ENCODE data around the gene ANO1. TPM values are rescaled to one million over a fixed set of nuclear protein-coding genes. Genes with fewer than 3 reads are reported as not detected.

The ANO1 gene
- total RNA-seq, 1 donor from 2014 or later, result 0.14 TPM

DNA sequence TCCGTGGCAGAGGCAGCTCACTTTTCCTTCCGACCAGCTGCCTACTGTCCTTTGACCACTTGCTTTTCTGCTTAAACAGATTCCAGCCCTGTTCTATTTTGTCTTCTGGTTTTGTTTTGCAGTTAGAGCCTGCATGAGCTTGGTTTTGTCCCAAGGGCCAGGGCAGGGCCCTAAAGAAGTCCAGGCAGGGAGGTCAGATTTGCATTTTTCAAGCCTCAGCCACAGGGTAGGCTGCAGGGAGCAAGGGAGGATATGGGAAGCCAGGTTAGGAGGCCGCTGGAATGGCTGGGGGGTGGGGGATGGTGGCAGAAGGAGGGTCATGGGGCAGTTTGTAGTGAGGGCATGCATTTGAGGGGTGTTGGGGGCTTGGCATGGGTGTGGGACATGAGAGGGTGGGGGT is 148.1 kb downstream of the ANO1 start:
- no peaks in the 10 kb centered on the region for H3K27me3 ChIP-seq (ENCODE audit: insufficient read depth, low read length)
- H3K27me3 Mint-ChIP-seq (ENCODE audit: low read depth, unreplicated experiment), result peaks cover 8% of the 10 kb centered on the region
- no peaks in the 10 kb centered on the region for H3K9me3 ChIP-seq (ENCODE audit: insufficient read depth, low read depth, low read length)
- peaks cover 4% of the 10 kb centered on the region for H3K4me1 Mint-ChIP-seq (ENCODE audit: low read depth, unreplicated experiment)
- H3K4me2 ChIP-seq (ENCODE audit: low read length), result no peak overlapping the region
- H4K20me1 ChIP-seq (ENCODE audit: insufficient read depth, low read length), result no peaks in the 10 kb centered on the region
- H3K27ac Mint-ChIP-seq (ENCODE audit: unreplicated experiment), result no peak overlapping the region
- no peak overlapping the region for H3K4me3 Mint-ChIP-seq (ENCODE audit: unreplicated experiment)
- no peaks in the 10 kb centered on the region for H3K9me3 Mint-ChIP-seq (ENCODE audit: unreplicated experiment)
- H3K36me3 Mint-ChIP-seq (ENCODE audit: low read depth, unreplicated experiment), result no peaks in the 10 kb centered on the region
- no peak overlapping the region for H3K9ac ChIP-seq (ENCODE audit: low read length)
- DNase-seq (ENCODE audit: low read depth), result no peak
- TF ChIP-seq CTCF (IDR thresholded peaks at IDR 0.05; ENCODE audit: insufficient read depth, low read depth, low read length), result no peak
- no peak for TF ChIP-seq EZH2 (IDR thresholded peaks at IDR 0.05; ENCODE audit: insufficient read depth, low read length)
- H3K79me2 ChIP-seq (ENCODE audit: insufficient read depth, low read length), result no peaks in the 10 kb centered on the region
- FAIRE-seq, result no peak
- H3K4me3 ChIP-seq (ENCODE audit: insufficient read depth, low read depth, low read length), result no peak overlapping the region
- peaks cover 10% of the 10 kb centered on the region for H3K4me1 ChIP-seq (ENCODE audit: insufficient read depth, low read length)
- H3K36me3 ChIP-seq (ENCODE audit: insufficient read depth, low read length), result no peaks in the 10 kb centered on the region
- H2AFZ ChIP-seq (ENCODE audit: low read depth, low read length), result no peak overlapping the region
- no peak overlapping the region for H3K27ac ChIP-seq (ENCODE audit: low read depth, low read length)

- Mint-ChIP-seq H3K27me3 (ENCODE audit: low read depth, unreplicated experiment) (peaks cover 8% of the 10 kb centered on the region), H3K4me3 (ENCODE audit: unreplicated experiment) (no peak overlapping the region), H3K27ac (ENCODE audit: unreplicated experiment) (no peak overlapping the region), H3K4me1 (ENCODE audit: low read depth, unreplicated experiment) (peaks cover 4% of the 10 kb centered on the region), H3K9me3 (ENCODE audit: unreplicated experiment) (no peaks in the 10 kb centered on the region), H3K36me3 (ENCODE audit: low read depth, unreplicated experiment) (no peaks in the 10 kb centered on the region)
- no peaks in the 10 kb centered on the region for H3K9me3 ChIP-seq (ENCODE audit: insufficient read depth, low read depth, low read length)
- TF ChIP-seq CTCF (IDR thresholded peaks at IDR 0.05; ENCODE audit: insufficient read depth, low read depth, low read length), result peak; percentile 11
- no peak for TF ChIP-seq EZH2 (IDR thresholded peaks at IDR 0.05; ENCODE audit: insufficient read depth, low read length)
- FAIRE-seq, result no peak
- no peak overlapping the region for H3K9ac ChIP-seq (ENCODE audit: low read length)
- no peaks in the 10 kb centered on the region for H4K20me1 ChIP-seq (ENCODE audit: insufficient read depth, low read length)
- H3K27me3 ChIP-seq (ENCODE audit: insufficient read depth, low read length), result no peaks in the 10 kb centered on the region
- H3K36me3 ChIP-seq (ENCODE audit: insufficient read depth, low read length), result no peaks in the 10 kb centered on the region
- H3K79me2 ChIP-seq (ENCODE audit: insufficient read depth, low read length), result no peaks in the 10 kb centered on the region
- no peak for DNase-seq (ENCODE audit: low read depth)
- no peak overlapping the region for H3K27ac ChIP-seq (ENCODE audit: low read depth, low read length)
- no peak overlapping the region for H3K4me2 ChIP-seq (ENCODE audit: low read length)
- H3K4me1 ChIP-seq (ENCODE audit: insufficient read depth, low read length), result peaks cover 10% of the 10 kb centered on the region
- no peak overlapping the region for H3K4me3 ChIP-seq (ENCODE audit: insufficient read depth, low read depth, low read length)
- H2AFZ ChIP-seq (ENCODE audit: low read depth, low read length), result no peak overlapping the region
Measured at GRCh38 chr11:70226967-70227366, 148.8 kb downstream of the ANO1 start.

DNA sequence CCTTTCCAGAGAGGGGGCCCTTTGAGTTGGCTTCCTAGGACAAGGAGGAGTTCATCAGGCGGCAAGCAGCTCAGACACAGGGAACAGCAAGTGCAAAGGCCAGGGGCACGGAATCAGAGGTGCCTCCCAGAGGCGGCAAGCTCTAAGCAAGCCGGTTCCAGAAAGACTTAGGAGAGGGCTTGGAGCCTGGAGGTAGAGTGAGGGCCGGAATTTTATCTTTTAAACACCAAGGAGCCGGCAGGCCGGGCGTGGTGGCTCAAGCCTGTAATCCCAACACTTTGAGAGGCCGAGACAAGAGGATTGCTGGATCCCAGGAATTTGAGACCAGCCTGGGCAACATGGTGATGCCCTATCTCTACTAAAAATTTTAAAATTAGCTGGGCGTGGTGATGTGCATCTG is 151.6 kb downstream of the ANO1 start:
- H3K9me3 Mint-ChIP-seq (ENCODE audit: unreplicated experiment), result peaks cover 5% of the 10 kb centered on the region
- H3K4me1 Mint-ChIP-seq (ENCODE audit: low read depth, unreplicated experiment), result peaks cover 11% of the 10 kb centered on the region
- Histone ChIP-seq H3K27ac (ENCODE audit: low read depth, low read length) (no peak overlapping the region), H3K9me3 (ENCODE audit: insufficient read depth, low read depth, low read length) (no peaks in the 10 kb centered on the region), H2AFZ (ENCODE audit: low read depth, low read length) (no peak overlapping the region), H3K27me3 (ENCODE audit: insufficient read depth, low read length) (no peaks in the 10 kb centered on the region), H3K4me2 (ENCODE audit: low read length) (no peak overlapping the region), H3K79me2 (ENCODE audit: insufficient read depth, low read length) (no peaks in the 10 kb centered on the region), H3K4me3 (ENCODE audit: insufficient read depth, low read depth, low read length) (no peak overlapping the region), H3K9ac (ENCODE audit: low read length) (no peak overlapping the region), H4K20me1 (ENCODE audit: insufficient read depth, low read length) (no peaks in the 10 kb centered on the region), H3K36me3 (ENCODE audit: insufficient read depth, low read length) (no peaks in the 10 kb centered on the region), H3K4me1 (ENCODE audit: insufficient read depth, low read length) (peaks cover 22% of the 10 kb centered on the region)
- DNase-seq (ENCODE audit: low read depth) (no peak), FAIRE-seq (no peak)
- H3K4me3 Mint-ChIP-seq (ENCODE audit: unreplicated experiment), result no peak overlapping the region
- no peaks in the 10 kb centered on the region for H3K27me3 Mint-ChIP-seq (ENCODE audit: low read depth, unreplicated experiment)
- TF ChIP-seq CTCF (IDR thresholded peaks at IDR 0.05; ENCODE audit: insufficient read depth, low read depth, low read length), result no peak
- no peak for TF ChIP-seq EZH2 (IDR thresholded peaks at IDR 0.05; ENCODE audit: insufficient read depth, low read length)
- no peak overlapping the region for H3K27ac Mint-ChIP-seq (ENCODE audit: unreplicated experiment)
- H3K36me3 Mint-ChIP-seq (ENCODE audit: low read depth, unreplicated experiment), result no peaks in the 10 kb centered on the region
